C4-2B (cell line): ENCODE data around the gene IQGAP3.

Experiments
- CTCF ChIP-seq: fragments of 450-650 bp; conservative IDR thresholded peaks from 2 replicates; pipeline ENCODE4 v1.5.1; 2017; ENCODE audit warnings: mild to moderate bottlenecking
- ZFX ChIP-seq: fragments of 450-650 bp; IDR thresholded peaks from 2 replicates; pipeline ENCODE4 v1.6.1; 2017

GRCh38 chr1:156497078-156497742, 75.2 kb downstream of the IQGAP3 start:
- TF ChIP-seq CTCF (no peak), ZFX (no peak)
